DMS153 (cell line): ENCODE data around the gene ITGAE.

Experiments used
- DNase-seq: peaks from one replicate; lab custom pipeline; 2025; lab: John Stamatoyannopoulos, UW

ITGAE gene

DNA sequence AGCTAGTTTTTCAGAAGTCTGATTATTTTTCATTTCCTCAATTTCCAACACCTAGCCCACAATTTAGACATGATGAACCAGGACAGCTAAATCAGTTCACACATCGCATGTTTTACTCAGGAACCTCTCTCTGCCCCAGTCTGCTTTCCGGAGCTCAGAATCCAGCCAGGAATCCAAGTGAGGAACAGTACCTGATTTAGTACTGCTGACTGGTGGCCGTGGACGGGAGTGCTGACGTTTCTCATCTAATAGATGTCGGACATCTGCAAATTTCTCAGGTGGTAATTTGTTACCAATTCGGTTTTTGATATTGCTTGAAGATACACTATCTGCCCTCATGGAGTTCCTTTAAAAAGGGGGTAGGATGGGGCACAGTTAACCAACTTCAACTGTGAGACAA lies 14.9 kb upstream of the ITGAE start:
- DNase-seq = no peak

DNA sequence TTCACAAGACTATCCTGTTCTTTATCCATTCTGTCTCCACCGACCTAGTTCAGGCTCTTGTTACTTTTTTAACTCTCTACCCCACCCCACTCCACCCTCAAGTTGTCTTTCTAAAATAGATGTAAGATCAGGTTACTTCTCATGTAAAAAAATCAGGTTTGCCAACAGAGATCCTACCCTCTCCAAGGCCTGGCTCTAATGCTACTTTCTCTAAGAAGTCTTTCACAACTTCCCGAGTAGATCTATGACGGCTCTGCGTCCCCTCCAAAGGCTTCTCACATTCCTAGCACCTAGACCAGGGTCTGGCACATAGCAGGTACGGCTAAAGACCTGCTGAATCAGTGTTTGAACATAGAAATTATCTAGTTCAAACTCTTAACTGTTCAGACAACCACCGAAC lies 14.1 kb upstream of the ITGAE start:
- no peak for DNase-seq

DNA sequence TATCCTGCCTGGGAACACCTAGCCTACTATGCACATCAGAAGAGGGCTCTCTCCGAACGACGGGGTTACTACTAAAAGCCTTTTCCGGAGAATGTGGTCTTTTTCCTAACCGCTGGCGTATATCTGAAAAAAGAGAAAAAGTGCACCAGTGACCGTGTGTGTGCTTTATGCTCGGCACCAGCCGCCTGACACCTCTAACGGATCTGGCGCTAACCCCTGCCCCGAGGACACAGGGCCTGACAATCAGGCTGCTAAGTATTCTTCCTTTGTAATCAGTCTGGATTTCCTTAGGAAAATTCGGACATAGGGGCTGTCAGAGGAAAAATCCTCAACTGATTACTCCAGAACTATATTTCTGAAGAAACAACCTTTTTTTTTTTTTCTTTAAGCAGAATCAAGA lies 13.4 kb upstream of the ITGAE start:
- no peak for DNase-seq

- DNase-seq = no peak
Observed at GRCh38 chr17:3813171-3813570, 12.2 kb upstream of the ITGAE start.

- DNase-seq = no peak
Observed at GRCh38 chr17:3812771-3813170, 11.8 kb upstream of the ITGAE start.

DNA sequence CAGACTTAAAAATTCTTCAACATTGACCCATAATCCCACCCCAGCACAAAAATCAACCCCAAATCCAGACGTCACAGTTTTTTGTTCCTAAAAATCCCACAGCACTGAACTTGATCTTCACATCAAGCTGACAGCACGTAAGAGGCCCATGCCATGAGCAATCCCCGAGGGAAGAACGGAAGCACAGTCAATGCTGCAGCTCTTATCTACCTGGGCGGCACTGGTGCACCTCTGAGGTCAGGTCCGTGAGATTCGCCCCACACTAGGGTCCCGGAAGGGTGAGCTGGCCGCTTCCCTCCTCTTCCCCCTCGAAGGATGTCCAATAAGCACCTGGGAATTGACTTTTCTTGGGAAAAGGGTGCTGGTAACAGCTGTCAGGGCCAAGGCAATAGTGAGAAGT lies 11.3 kb upstream of the ITGAE start:
- no peak for DNase-seq

DNA sequence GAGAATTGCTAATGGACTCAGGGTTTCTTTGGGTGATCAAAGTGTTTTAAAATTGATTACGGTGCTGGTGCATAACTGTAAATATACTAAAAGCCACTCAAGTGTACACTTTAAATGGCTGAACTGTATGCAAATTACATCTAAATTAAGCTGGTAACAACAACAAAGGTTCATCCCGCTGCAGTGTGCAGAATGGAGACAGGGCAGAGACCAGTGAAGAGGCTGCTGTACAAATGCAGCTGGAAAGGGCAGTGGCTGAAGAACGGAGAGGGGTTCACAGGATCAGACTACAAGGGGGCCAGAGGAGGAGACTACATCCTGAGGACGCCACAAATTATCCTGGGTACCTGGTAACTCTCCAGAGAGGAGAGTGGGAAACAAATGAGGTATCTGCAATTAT lies 9.0 kb upstream of the ITGAE start:
- no peak for DNase-seq

- DNase-seq = no peak
Observed at GRCh38 chr17:3809135-3809534, 8.1 kb upstream of the ITGAE start.

DNA sequence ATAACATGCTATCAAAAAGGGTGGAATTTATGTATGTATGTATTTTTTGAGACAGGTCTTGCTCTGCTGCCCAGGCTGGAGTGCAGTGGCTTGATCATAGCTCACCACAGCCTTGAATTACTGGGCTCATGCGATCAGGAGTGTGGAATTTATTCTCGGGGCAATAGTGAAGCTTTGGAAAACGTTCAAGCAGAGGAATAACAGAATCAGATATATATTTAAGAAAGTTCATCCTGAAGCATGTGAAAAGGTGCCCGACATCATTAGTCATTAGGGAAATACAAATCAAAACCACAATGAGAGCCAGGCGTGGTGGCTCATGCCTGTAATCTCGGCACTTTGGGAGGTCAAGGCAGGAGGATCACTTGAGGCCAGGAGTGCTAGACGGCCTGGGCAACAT lies 7.7 kb upstream of the ITGAE start:
- no peak for DNase-seq

DNA sequence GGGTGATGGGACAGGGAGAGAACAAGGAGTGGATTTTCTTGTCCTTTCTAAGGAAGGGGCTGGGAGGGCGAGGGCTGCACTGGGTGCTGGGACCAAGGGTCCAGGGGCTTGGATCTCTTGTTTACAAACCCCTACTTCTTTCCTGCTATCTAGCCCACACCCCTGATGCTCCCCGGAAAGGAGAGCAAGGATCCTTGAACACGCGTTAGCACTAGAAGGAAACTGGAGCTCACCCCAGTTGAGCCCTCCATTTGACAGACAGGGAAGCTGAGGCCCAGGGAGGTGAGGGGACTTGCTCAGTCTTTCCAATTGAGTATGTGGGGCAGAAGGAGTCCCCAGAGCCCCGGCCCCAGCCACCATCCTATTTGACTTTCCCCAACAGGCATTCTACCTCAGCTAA lies 4.6 kb upstream of the ITGAE start:
- no peak for DNase-seq

GRCh38 chr17:3804503-3804931 lies 3.5 kb upstream of the ITGAE start:
- no peak for DNase-seq

DNA sequence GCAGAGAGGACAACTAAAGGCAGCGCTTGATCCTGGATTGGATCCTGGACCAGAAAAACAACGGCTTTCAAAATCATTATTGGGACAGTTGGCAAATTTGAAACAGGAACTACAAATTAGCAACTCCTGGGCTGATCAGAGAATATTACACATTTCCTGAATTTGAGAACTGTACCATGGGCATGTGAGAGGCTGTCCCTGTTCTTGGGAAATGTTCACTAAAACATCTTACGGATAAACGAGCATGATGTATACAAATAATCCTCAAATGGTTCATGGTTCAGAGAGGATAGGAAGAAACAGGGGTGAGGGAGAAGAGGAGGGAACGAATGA lies 2.3 kb upstream of the ITGAE start:
- DNase-seq = no peak

- DNase-seq = no peak
Observed at GRCh38 chr17:3802461-3803307, 1.7 kb upstream of the ITGAE start.

- DNase-seq = no peak
Observed at GRCh38 chr17:3801792-3802191, 804 bp upstream of the ITGAE start.

DNA sequence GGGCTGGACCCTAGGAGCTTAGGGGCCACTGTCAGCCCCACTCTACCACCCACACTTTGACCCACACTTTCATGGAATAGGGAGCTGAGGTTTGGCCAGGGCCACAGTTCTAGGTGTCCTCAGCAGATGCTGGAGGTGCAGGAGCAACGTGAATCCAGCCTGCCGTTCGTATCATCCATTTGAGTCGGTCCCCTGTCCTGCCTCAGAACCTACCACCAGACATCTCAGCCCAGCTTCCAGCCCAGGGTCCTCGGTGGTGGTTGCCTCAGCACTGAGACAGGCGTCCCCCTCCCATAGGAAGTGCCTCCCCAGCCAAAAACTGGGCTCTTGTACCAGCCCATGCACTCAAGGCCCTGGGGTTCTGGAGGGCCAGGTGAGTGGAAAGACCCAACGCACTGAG lies 359 bp upstream of the ITGAE start:
- no peak for DNase-seq

GRCh38 chr17:3799181-3799945 lies 1.6 kb downstream of the ITGAE start:
- no peak for DNase-seq

DNA sequence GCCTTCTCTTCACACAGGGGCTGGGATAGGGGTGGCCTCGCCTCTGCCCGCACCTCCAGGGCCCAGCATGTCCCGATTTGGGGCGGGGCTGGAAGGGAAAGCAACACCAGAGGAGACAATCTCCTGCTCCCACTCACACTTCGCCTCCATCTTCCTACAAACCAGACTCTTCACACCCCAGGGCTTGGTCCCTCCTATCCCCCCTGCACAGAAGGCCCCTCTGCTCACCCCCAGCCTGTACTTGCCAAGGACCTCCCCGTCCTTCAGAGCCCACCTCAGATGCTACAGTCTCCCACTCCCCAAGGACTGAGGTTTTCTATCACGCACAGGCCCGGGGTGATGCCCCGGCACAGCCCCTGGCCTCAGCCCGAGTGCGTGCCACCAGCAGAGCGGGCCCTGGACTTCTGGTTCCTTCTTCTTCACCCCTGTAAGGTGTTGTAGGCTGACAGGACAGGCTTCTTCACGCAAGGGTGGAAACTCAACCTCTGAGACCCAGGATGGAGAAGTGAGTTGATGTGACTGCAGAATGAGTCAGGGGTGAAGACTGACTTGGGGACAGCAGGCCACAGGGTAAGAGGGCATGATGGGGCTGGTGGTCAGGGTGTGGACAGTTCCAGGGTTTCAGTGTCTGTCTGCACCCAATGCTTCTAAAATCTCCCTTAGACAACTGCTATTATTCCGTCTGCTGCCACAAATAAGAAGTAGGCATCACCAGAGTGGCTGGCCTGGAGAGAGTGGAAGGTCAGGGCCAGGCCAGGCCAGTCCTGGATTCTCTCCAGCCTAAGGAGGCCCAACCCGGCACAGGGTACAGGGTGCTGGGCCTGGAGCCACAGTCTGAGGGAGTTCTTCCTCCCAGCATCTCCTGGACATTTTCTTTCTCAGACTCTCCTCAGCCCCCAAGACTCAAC lies 2.5 kb downstream of the ITGAE start:
- DNase-seq = no peak

GRCh38 chr17:3796822-3797170 lies 4.2 kb downstream of the ITGAE start:
- DNase-seq = no peak

DNA sequence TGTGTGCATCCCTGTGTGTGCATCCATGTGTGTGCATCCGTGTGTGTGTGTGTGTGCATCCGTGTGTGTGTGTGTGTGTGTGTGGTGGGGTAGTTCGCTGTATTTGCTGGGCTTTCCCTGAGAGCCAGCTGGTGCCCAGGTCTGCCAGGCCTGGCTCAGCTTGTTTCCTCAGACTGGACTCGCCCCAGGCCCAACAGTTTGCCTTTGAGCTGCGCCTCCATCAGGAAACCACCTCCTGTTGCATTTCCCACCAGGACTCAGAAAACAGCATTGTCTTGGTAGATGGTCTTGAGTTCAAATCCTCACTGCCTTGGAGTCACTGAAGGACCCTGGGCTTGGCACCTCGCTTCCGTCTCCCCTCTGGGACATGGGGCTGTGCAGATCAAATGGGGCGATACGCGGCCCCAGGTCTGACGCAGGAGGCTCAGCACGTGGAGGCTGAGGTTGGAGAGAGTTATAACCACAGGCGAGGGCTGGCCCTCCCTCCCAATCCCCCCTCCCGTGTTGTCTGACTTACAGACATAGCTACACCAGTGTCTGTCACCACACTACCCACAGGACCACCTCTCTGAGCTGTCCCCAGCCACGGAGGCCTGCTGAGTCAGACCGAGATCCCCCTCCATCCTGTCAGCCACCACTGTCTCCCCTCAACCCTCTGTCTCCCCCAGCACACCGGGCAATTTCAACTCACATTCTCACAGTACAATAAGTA lies 4.7 kb downstream of the ITGAE start:
- DNase-seq = no peak

DNA sequence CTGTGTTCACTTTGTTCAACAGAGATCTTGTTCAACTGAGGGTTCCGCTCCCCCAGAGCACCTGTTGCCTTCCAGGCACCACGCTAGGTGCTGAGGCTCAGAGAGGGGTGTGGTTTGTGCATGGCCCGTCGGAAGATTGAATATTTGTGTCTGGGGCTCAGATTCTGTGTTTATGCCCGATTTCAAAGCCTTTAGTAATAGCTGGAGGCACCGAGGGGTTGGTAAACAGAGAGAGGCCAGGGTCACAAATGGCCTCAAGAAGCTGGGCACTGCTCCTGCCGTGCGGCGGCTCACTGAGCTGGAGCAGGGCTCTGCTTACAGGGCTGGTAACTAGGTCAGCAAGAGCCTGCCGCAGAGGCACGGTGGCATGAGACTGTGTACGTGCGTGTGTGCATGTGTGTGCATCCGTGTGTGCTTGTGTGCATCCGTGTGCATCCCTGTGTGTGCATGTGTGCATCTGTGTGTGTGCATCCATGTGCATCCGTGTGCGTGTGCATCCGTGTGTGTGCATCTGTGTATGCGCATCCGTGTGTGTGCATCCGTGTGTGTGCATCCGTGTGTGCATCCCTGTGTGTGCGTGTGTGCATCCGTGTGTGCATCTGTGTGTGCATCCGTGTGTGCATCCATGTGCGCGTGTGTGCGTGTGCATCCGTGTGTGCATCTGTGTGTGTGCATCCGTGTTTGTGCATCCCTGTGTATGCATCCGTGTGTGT lies 5.4 kb downstream of the ITGAE start:
- DNase-seq = no peak
